HepG2 (cell line): Measurements from ENCODE around the gene OR2B2. TPM values are rescaled to one million over a fixed set of nuclear protein-coding genes. Genes with fewer than 3 reads are reported as not detected.

ENCODE experiments used
- ARID4A ChIP-seq: sonication (generic); formaldehyde crosslinking; IDR thresholded peaks from 2 replicates; pipeline ENCODE4 v1.5.0; 2020; ENCODE audit warnings: mild to moderate bottlenecking, missing genetic modification reagents, borderline replicate concordance
- CBX2 ChIP-seq, 2 experiments: fragments of 200-600 bp in 1 of 2; sonication (generic); formaldehyde crosslinking in 1 of 2; IDR thresholded peaks; 2 replicates each; pipeline versions ENCODE4 v1.7.0 to v1.8.1; 2018 to 2022; ENCODE audit warnings: low read depth in 2 of 2, low read length in 1 of 2, mild to moderate bottlenecking in 1 of 2, missing genetic modification reagents in 1 of 2
- CCAR2 ChIP-seq: fragments of 200-400 bp; formaldehyde crosslinking; optimal IDR thresholded peaks from 2 replicates; pipeline ENCODE3; 2018; ENCODE audit warnings: low read depth, mild to moderate bottlenecking, low read length, moderate library complexity
- DNMT3B ChIP-seq: conservative IDR thresholded peaks from 2 replicates; pipeline ENCODE4 v1.6.1; 2016; ENCODE audit warnings: missing biosample characterization, control low read depth
- ETV6 ChIP-seq: sonication (generic); formaldehyde crosslinking; conservative IDR thresholded peaks from 2 replicates; pipeline ENCODE4 v1.4.0; 2020; ENCODE audit warnings: missing genetic modification reagents
- MTA1 ChIP-seq: sonication (generic); formaldehyde crosslinking; IDR thresholded peaks from 2 replicates; pipeline ENCODE4 v1.4.0; 2020; ENCODE audit warnings: missing genetic modification reagents, mild to moderate bottlenecking, borderline replicate concordance
- RBM39 ChIP-seq: fragments of 200-400 bp; formaldehyde crosslinking; IDR thresholded peaks from one replicate; pipeline ENCODE4 v1.6.1; 2018; ENCODE audit warnings: antibody characterized with exemption, mild to moderate bottlenecking, low read depth, low read length; ENCODE audit not compliant: poor library complexity, severe bottlenecking
- REST ChIP-seq, 2 experiments: IDR thresholded peaks; 2 replicates each; pipeline ENCODE4 v1.6.1; 2011 to 2012; ENCODE audit warnings: low read length in 2 of 2, borderline replicate concordance in 1 of 2, low read depth in 1 of 2, mild to moderate bottlenecking in 1 of 2, moderate library complexity in 1 of 2
- SOX5 ChIP-seq: IDR thresholded peaks from 2 replicates; pipeline ENCODE4 v1.6.1; 2016; ENCODE audit warnings: borderline replicate concordance
- THAP9 ChIP-seq: sonication (generic); formaldehyde crosslinking; IDR thresholded peaks from 2 replicates; pipeline ENCODE4; 2020; ENCODE audit warnings: missing genetic modification reagents, mild to moderate bottlenecking, borderline replicate concordance
- ZMYM3 ChIP-seq: sonication (generic); formaldehyde crosslinking; IDR thresholded peaks from 2 replicates; pipeline ENCODE4 v1.5.1; 2020; ENCODE audit warnings: mild to moderate bottlenecking, missing genetic modification reagents
- ZNF180 ChIP-seq: sonication (generic); formaldehyde crosslinking; IDR thresholded peaks from 2 replicates; pipeline ENCODE4 v1.4.0; 2020; ENCODE audit warnings: low read depth, missing genetic modification reagents, borderline replicate concordance
- ZNF503 ChIP-seq: sonication (generic); formaldehyde crosslinking; IDR thresholded peaks from 2 replicates; pipeline ENCODE4 v1.4.0; 2020; ENCODE audit warnings: missing genetic modification reagents
- polyA plus RNA-seq, 8 experiments: library from polyadenylated mRNA; depleted of rRNA in 3 of 8; stranded (reverse) in 7 of 8; unstranded in 1 of 8; fragments of >200 nt; fragmentation: Illumina TruSeq in 4 of 8; extraction: Trizol in 4 of 8; gene quantifications; 2 replicates each; pipeline versions ENCODE4 v1.2.1 to v1.2.3, GENCODE V29; 2011 to 2016; ENCODE audit warnings: low read depth in 4 of 8, missing spikeins in 1 of 8, mixed read lengths in 1 of 8; ENCODE audit not compliant: insufficient read depth in 1 of 8
- total RNA-seq, 5 experiments: library from RNA; depleted of rRNA; stranded (reverse); fragments of >200 nt; fragmentation: Illumina TruSeq; extraction: Trizol; gene quantifications; 2 replicates each; pipeline ENCODE4 v1.2.3, GENCODE V29; 2016; ENCODE audit warnings: low read depth in 1 of 5

The OR2B2 gene
- total and polyA plus RNA-seq, 2 of the 13 experiments (the other 11 are each of a cell fraction or from before 2014, with no cell fraction given): not detected

- TF ChIP-seq REST (IDR thresholded peaks at IDR 0.05; ENCODE audit: borderline replicate concordance in 1 of 2, low read depth in 1 of 2, low read length in 2 of 2) (no peak; a peak in 1 of 4 replicates), THAP9 (peak; percentile 42; the same call in 1 of the 2 replicates), CCAR2 (no peak), ZNF180 (CRISPR knock-in tag) (no peak), ZMYM3 (peak; percentile 23; the same call in 1 of the 2 replicates), SOX5 (CRISPR knock-in tag) (peak; percentile 34), ETV6 (0 out of 2 replicates have a peak, but pooled peaks have one; percentile 32), ARID4A (CRISPR knock-in tag) (peak; percentile 50; the same call in 1 of the 2 replicates), RBM39 (peak; percentile 62), ZNF503 (CRISPR knock-in tag) (peak; percentile 29; the same call in 1 of the 2 replicates), MTA1 (CRISPR knock-in tag) (no peak), CBX2 (IDR thresholded peaks at IDR 0.05; ENCODE audit: low read depth, low read length) (0 out of 2 replicates have a peak, but pooled peaks have one; percentile 37), CBX2 (CRISPR knock-in tag; IDR thresholded peaks at IDR 0.05; ENCODE audit: low read depth) (no peak), DNMT3B (CRISPR knock-in tag) (no peak)
Observed at GRCh38 chr6:27902335-27903314, 9.6 kb downstream of the OR2B2 start (continued).
